Breast epithelium (tissue), 3 donors: ENCODE measurements around the gene BPIFA3.

Source experiments
- POLR2A ChIP-seq: fragments of 450-650 bp; IDR thresholded peaks from one replicate; pipeline ENCODE4 v1.6.1; 2016; ENCODE audit warnings: antibody characterized with exemption, mild to moderate bottlenecking, moderate library complexity
- POLR2AphosphoS5 ChIP-seq, 3 donors: sonication (generic); formaldehyde crosslinking; IDR thresholded peaks; one replicate each; pipeline ENCODE4 v1.6.1; 2017; ENCODE audit warnings: antibody characterized with exemption in 3 of 3
- TF ChIP-seq, protein P1 (sequence below), 3 donors: fragments of 450-650 bp; IDR thresholded peaks; one replicate each; pipeline ENCODE4 v1.5.1; 2016 to 2017; ENCODE audit warnings: antibody characterized with exemption in 3 of 3, mild to moderate bottlenecking in 3 of 3, moderate library complexity in 3 of 3

DNA sequence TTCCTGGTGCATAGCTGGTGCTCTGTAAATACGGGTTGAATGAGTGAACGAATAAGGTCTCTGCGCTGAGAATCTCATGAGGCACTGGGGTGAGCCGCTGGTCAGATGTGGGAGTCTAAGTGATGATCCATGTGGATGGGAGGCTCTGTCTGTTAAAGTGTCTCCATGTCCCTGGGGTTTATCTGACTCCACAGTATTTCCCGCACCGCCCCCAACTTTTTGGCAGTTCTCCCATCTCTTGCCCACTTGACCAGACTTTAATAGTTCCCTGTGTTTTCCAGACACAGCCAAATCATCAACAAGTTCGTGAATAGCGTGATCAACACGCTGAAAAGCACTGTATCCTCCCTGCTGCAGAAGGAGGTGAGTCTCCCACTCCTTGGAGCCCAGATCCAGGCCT is 39.3 kb upstream of the BPIFA3 start:
- TF ChIP-seq, protein P1, sequence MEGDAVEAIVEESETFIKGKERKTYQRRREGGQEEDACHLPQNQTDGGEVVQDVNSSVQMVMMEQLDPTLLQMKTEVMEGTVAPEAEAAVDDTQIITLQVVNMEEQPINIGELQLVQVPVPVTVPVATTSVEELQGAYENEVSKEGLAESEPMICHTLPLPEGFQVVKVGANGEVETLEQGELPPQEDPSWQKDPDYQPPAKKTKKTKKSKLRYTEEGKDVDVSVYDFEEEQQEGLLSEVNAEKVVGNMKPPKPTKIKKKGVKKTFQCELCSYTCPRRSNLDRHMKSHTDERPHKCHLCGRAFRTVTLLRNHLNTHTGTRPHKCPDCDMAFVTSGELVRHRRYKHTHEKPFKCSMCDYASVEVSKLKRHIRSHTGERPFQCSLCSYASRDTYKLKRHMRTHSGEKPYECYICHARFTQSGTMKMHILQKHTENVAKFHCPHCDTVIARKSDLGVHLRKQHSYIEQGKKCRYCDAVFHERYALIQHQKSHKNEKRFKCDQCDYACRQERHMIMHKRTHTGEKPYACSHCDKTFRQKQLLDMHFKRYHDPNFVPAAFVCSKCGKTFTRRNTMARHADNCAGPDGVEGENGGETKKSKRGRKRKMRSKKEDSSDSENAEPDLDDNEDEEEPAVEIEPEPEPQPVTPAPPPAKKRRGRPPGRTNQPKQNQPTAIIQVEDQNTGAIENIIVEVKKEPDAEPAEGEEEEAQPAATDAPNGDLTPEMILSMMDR (IDR thresholded peaks at IDR 0.05): no peak
- TF ChIP-seq POLR2AphosphoS5 (IDR thresholded peaks at IDR 0.05): no peak
- TF ChIP-seq POLR2A: no peak
